ENCODE measurements around the gene BBIP1.

BBIP1 gene

DNA sequence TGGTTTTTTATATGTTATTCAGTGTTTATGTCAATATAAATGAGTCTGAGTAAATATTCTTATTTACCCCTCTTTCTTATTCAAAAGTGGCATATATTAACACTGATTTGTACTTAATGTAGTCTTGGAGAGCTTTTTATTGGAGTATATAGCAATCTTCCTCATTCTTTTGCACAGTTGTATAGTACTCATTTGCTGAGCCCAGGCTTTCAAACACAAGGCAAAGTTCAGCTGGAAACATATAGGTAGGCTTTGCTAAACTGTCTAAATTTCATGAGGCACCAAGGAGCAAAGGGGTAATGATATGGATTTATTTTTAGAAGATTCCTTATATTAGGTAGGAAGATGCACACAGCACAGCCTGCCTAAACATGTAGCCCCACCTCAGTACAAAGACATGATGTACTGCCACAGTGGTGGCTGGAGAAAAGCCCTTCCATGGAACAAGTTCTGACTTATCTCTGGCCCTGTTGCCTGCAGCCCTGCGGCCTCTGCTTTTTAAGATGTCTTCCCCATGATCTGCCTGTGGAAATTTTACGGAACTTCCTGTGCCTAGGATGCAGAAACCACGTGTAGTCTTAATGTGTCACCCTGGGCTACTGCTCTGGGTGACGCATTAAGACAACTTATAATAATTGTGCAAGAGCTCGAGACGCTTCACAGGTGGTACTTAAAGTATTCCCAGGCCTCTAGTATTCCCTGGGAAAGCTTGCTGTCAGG lies 56.9 kb downstream of the BBIP1 start:
- DNase-seq, result no peak

DNA sequence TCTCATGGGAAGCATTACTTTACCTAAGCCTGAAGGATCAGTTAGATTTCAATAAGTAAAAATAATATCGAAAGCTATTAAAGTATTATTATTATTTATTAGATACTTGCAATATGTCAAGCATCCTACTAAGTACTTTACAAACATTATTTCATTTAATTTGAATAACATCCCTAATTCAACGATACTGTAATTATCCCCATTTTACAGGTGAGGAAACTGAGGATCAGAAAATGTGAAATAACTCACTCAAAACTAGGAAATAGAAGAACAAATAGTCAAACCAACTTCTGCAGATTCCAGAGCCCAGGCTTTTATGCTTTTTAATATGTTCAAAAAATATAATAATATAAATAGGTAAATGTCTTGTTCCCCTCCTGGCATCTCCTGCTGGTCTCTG lies 57.5 kb downstream of the BBIP1 start:
- DNase-seq, result no peak

DNA sequence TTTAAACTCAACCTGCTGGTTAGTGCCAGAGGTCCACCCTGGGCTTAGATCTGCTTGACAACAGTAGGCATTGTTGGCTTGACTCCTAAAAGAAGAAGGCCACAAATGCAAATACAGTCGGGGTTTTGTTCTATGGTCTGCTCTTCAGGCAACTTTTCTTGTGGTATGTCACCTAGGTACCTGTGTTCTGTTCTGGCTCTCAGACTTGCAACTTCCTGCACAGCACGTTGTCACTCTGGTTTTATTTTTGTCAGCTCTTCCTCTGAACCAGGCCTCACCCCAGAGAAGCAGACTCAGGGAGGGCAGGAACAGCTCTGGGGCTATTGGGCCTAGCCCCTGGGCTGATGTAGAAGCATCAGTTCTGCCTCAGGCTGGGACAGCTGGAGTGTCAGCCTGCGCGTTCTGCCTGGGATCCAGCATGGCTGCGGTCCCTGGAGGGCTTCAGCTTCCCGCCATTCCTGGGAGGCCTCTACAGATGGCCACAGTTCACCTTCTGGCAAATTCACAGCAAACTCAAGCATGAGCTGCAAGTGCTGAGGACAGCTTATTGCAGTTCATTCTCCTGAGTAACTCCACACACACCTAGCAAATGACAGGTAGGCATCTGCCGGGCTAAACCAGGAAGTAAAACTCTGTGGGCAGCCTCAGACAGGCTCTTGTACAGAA lies 58.3 kb downstream of the BBIP1 start:
- no peak for DNase-seq

DNA sequence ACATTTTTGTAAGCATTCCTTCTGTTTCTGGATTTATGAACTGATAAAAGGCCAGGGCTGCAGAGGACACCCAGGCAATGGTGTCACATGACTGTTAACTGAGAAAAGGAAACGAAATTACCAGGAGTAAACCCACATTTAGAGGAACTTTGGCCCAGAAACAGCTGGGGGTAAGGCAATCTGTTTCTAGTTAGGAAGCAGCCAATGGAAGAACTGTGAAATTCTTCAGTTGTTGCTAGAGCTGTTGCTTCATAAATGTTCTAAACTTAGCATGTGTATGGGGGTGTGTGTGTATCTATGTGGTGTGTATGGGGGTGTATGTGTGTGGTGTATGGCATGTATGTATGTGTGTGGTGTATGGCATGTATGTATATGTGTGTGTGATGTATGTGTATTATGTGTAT lies 59.0 kb downstream of the BBIP1 start:
- DNase-seq, result no peak

DNA sequence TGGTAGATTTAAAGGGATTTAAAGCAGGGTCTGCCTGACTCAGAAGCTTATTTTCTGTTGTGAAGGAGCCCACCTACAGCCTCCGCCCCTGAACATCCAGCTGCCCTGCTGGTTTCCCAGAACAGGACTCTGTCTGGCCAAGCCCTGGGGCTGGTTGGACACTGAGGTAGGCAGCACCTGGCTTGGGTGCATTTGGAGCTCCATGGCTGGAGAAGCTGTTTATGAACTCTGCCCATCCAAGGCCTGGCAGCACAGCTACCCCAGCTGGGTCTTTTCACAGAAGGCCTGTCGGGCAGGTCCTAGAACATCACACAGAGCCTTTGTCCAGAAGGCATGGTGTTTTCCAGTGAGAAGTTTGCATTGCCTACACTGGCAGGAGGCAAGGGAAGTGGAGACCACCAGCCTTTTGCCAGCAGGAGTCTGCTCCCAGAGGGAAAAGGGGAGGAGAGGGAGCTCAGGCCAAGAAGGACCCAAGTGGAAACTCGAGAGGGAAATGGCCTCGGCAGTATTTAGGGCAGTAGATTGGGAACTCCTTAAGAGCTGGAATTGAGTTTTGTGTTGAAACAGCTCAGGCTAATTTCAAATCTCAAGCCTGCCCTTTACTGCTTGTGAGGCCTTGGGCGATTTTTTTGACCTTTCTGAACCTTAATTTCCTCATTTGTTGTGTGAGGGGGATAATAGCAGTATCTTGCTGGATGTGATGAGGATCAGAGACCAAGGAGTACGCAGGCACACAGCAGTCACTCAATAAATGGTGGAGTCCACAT lies 59.6 kb downstream of the BBIP1 start:
- no peak for DNase-seq

DNA sequence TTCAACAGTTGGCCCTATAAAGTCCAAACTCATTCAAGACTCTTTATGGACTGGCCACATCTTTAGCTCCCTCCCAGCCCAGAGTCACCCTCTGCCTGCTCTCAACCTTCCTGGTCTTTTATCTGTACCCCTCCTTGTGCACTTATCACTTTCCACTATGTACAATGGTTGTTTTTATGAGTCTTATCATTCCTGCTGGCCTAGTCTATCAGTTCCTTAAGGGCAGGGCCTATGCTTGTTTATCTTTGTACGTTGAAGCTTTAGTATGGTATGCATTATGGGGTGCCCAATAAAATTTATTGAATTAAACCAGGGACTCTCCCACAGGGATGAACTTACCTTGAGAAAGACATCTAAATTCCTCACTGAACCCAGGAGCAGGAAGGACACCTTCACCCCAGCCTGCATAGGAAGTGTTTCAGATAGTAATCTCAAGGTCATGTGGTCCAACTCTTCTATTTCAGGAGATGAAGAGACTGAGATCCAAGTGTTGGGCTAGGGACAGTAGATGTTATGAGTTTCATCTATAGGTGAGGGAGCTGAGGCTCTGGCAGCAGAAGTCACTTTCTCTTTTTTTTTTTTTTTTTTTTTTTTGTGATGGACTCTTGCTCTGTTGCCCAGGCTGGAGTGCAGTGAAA lies 60.6 kb downstream of the BBIP1 start:
- no peak for DNase-seq

DNA sequence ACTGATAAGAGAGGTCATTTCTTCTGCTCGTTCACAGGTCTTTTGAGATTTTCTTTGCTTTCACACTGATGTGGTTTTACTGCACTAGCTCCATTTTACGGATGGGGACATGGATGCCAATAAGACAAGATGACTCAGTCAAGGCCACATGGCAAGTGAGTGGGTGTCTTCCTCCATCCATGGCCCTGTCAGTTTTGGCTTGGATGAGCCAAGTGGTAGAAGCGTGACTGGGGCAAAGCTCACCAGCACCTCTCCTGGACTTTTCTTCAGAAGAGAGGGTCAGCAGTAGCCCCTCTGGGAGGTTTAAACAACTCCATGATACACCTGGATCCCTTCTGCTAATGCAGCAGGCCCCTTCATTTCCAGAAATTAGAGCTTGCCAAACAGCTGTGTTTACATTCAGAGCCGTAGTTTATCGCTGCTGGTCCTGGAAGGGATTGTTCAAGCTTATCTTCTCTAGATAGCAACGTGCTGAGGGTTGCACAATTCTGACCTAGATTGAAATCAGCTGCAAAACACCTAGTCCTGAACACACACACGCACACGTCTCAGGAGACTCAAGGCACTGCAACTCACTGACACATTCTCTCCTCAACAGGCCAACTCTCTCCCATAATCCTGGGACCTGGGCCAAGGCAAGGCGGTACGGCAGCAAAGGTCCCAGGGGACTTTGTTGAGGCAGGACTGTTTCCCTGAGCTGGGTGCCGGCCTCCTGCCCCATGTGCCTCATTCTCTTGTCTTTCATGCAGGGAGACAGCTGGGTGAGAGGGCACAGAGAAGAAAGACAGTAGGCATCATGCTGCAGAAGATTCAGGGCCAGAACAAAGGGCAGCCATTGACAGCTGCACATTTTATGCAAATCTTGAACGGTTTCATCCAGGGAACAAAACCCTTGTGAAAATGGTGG lies 61.5 kb downstream of the BBIP1 start:
- DNase-seq, result peak; percentile 46

DNA sequence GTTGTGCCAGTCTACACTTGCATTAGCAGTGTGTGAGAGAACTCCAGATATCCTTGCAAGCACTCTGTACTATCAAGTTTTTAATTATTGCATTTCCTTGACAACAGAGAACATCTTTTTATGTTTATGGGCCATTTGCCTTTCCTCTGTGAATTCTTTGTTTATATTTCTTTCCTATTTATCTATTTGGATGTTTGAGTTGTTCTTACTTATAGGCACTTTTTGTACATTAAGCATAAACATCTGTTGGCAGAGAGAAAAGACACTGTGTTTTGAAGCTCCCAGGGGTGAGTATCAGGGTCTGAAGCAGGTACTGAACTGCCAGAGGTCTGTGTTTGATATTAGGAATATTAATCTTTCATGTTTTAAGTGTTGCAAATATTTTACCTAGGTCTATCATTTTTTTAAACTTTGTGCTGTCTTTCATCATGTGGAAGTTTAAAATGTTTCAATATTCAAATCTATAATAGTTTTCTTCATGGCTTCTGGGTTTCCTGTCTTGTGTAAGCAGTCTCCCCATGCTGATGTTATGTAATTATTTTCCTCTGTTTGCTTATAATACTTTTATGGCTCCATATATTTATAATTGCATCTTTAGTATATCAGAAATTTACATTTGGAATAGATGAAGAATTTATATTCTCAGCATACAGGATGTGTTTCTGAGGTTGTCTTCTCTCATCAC lies 64.9 kb downstream of the BBIP1 start:
- DNase-seq, result no peak

DNA sequence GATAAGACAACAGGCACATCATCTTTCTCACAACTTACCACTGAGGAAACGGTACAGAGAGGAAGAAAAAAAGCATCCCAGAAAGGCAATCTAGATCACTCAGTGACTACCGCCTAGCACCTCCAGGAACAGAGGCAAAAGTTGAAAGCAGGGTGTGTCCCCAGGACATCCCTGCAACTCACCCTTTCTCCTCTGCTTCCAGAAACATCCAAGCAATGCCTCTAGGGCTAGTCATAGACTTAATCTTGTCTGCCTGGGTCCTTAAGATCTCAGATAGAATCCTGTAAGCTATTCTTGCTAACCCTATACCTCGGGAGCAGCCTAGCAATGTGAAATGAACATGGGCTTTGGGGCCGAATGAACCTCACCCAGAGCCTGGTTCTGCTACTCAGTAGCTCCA lies 66.0 kb downstream of the BBIP1 start:
- no peak for DNase-seq

DNA sequence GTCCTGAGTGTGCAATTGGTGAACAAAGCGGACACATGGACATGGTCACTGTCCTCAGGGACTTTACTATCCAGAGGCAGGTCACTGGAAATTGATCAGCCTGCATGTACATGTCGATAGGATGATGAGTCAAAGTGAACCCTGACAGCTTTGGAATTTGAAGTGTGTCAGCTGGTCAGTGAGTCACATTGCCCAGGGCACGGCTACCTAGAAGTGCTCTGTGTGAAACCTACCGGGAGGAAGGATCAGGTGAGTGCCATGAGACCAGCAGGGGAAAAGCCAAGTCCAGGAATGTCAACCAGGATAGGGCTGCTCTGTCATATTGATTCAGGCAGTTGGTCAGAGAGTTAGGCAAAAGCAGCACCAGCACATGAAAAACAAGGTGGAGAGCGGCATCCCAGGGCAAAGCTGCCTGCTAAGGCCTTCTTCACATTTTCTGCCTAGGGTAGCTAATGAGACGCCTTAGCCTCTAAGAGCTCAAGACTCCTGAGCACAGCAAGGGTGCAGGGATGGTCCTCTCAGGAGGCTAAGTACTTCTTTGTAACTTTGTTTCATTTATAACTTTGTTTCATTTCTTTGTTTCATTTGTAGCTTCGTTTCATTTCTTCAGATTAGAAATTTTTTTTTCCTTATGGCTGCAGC lies 66.6 kb downstream of the BBIP1 start:
- no peak for DNase-seq

DNA sequence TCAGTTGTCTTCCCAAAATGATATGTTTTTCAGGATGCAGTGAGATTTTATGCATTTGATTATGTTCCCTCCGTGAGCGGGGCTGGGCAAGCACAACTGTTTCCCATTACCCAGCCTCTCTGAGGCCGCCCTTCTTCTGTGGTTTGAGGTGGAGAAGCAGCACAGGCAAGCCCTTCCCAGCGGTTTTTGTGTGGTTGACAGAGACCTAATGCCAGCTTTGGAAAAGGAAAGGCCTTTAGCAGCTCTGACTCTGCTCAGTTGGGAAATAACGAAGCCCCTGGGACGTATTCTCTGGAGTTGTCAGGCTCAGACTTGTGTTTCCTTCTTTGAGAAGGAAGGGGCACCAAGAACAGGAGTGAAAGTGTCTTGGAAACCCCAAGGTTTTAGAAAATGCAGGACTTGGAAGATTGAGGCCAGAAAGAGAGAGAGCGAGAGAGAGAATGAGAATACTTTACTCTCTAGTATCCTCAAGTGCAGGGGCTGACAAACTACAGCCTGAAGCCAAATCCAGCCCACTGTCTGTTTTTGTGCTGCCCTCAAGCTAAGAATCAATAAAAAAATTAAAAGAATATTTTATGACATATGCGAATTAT lies 67.9 kb downstream of the BBIP1 start:
- no peak for DNase-seq

DNA sequence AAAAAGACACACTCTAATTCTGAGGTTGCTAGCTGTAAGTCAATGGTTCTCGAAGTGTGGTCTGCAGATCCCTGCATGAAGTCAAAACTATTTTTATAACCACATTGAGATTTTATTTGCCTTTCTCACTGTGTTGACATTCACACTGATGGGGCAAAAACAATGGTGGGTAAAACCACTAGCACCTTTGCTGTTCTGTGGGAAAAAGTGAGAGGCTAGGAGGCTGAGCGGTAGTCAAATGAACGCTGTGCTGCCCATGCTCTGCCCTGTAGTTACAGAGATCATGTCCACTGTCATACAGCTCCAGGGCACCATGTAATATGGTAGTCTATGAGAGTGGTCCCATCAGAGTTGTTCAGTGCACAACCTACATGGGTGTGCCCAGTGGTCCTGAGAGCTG lies 68.9 kb downstream of the BBIP1 start:
- no peak for DNase-seq

Measured in NCI-H2029 (cell line).